ENCODE results near the gene BHLHE23. TPM values are rescaled to one million over a fixed set of nuclear protein-coding genes. Genes with fewer than 3 reads are reported as not detected.

The BHLHE23 gene
- total RNA-seq, 1 donor from 2014 or later, result not detected

- DNase-seq (ENCODE audit: low spot score in 2 of 2, unreplicated experiment in 2 of 2), result no peak
- H3K27me3 Mint-ChIP-seq (ENCODE audit: low read depth), result peaks cover 52% of the 10 kb centered on the region
- H3K36me3 Mint-ChIP-seq, result no peaks in the 10 kb centered on the region
- no peak overlapping the region for H3K4me3 Mint-ChIP-seq
- H3K4me1 Mint-ChIP-seq, result no peaks in the 10 kb centered on the region
- H3K27ac Mint-ChIP-seq, result no peak overlapping the region
- H3K9me3 Mint-ChIP-seq, result no peaks in the 10 kb centered on the region
- TF ChIP-seq CTCF (IDR thresholded peaks at IDR 0.05; ENCODE audit: unreplicated experiment), result no peak
These were observed 39.2 kb upstream of the BHLHE23 start for GRCh38 chr20:63045991-63046390.

- Mint-ChIP-seq H3K4me3 (no peak overlapping the region), H3K9me3 (no peaks in the 10 kb centered on the region), H3K27ac (no peak overlapping the region), H3K27me3 (ENCODE audit: low read depth) (peaks cover 58% of the 10 kb centered on the region), H3K4me1 (no peaks in the 10 kb centered on the region), H3K36me3 (no peaks in the 10 kb centered on the region)
- no peak for DNase-seq (ENCODE audit: low spot score in 2 of 2, unreplicated experiment in 2 of 2)
- no peak for TF ChIP-seq CTCF (IDR thresholded peaks at IDR 0.05; ENCODE audit: unreplicated experiment)
These were observed 38.6 kb upstream of the BHLHE23 start for GRCh38 chr20:63045401-63045800.

GRCh38 chr20:63044605-63045004 lies 37.8 kb upstream of the BHLHE23 start:
- Mint-ChIP-seq H3K4me3 (no peak overlapping the region), H3K4me1 (no peaks in the 10 kb centered on the region), H3K9me3 (no peaks in the 10 kb centered on the region), H3K36me3 (no peaks in the 10 kb centered on the region), H3K27ac (no peak overlapping the region), H3K27me3 (ENCODE audit: low read depth) (peaks cover 66% of the 10 kb centered on the region)
- no peak for TF ChIP-seq CTCF (IDR thresholded peaks at IDR 0.05; ENCODE audit: unreplicated experiment)
- DNase-seq (ENCODE audit: low spot score in 2 of 2, unreplicated experiment in 2 of 2), result no peak

- peaks cover 70% of the 10 kb centered on the region for H3K27me3 Mint-ChIP-seq (ENCODE audit: low read depth)
- no peak for DNase-seq (ENCODE audit: low spot score in 2 of 2, unreplicated experiment in 2 of 2)
- H3K36me3 Mint-ChIP-seq, result no peaks in the 10 kb centered on the region
- H3K9me3 Mint-ChIP-seq, result no peaks in the 10 kb centered on the region
- no peaks in the 10 kb centered on the region for H3K4me1 Mint-ChIP-seq
- H3K4me3 Mint-ChIP-seq, result no peak overlapping the region
- no peak for TF ChIP-seq CTCF (IDR thresholded peaks at IDR 0.05; ENCODE audit: unreplicated experiment)
- no peak overlapping the region for H3K27ac Mint-ChIP-seq
These were observed 37.4 kb upstream of the BHLHE23 start for GRCh38 chr20:63044204-63044600.

GRCh38 chr20:63043348-63044203 lies 36.8 kb upstream of the BHLHE23 start:
- H3K27me3 Mint-ChIP-seq (ENCODE audit: low read depth), result peaks cover 72% of the 10 kb centered on the region
- no peaks in the 10 kb centered on the region for H3K4me1 Mint-ChIP-seq
- TF ChIP-seq CTCF (IDR thresholded peaks at IDR 0.05; ENCODE audit: unreplicated experiment), result no peak
- H3K9me3 Mint-ChIP-seq, result no peaks in the 10 kb centered on the region
- no peak overlapping the region for H3K4me3 Mint-ChIP-seq
- H3K27ac Mint-ChIP-seq, result no peak overlapping the region
- H3K36me3 Mint-ChIP-seq, result no peaks in the 10 kb centered on the region
- no peak for DNase-seq (ENCODE audit: low spot score in 2 of 2, unreplicated experiment in 2 of 2)
